Measurements from ENCODE around the gene PPP1R14D.

Gene PPP1R14D

DNA sequence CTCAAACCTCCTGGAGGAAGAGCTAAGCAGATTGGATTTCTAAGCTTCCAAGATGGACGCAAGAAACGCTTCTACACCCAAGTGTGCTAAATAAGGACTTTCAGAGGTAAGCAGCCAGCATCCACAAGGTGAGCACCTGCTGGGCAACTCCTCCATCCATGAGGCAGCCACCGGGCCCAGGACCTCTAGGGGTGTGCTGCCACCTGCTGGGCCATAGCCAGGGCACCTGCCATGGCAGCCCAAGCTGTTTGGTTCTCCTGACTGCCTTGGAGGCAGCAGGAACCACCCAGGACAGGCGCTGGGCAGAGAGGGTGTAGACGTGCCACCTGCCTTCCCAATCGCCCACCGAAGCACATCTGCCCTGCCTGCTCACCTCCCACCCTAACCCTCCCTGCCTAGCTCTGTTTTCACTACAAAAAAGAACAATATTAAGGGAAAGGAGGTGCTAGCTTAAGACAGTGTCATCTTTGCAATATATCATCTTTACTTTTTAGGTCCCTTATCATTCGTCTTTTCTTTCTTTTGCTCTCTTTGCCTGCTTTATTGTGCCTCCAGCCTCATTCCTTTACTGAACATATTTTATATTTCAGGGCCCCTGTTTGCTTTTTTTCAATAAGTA is 45.8 kb downstream of the PPP1R14D start:
- peak; percentile 61 to 75 (median 72) for DNase-seq

- DNase-seq, result peak in 1 of 5 donors; percentile 56
Observed at GRCh38 chr15:40776537-40777141, 51.9 kb downstream of the PPP1R14D start.

DNA sequence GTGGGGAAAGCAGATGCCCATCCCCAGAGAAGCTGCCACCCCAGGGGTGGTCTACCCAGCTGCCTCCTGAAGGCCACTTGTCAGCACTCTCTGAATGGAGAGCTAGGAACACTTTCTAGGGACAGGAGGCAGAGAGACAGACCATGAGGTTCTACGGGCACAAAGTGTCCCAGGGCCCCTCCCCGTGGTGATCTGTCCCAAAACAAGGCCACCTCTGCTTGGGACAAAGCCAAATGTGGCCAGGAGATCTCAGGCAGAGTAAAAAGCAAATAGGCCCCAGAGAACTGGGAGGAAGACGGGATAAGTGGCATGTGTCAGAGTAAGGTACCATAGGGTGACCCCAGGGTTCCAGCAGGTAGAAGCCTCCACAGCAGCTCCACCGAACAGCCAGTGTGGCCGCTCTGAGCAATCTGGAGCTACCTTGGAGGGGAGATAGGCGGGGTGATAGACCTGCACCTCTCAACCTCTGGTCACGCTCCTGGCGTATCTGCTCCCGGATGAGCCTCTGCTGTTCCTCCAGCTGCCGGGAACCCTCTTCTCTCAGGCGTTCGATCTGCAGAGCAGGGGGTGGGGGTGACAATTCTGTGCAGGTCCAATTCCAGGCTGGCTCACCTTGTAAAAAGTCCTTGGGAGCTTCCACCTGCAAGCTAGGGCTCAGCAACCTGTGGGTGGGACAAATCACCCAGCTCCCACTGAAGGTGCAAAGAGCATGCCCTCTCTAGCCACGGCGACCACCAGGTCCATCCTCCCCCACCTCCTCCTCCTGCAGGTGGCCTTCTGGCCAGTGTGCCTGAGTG is 52.6 kb downstream of the PPP1R14D start:
- no peak for DNase-seq

- no peak for DNase-seq
Observed at GRCh38 chr15:40775007-40775406, 53.5 kb downstream of the PPP1R14D start.

- no peak for DNase-seq
Observed at GRCh38 chr15:40773902-40774301, 54.6 kb downstream of the PPP1R14D start.

- DNase-seq, result no peak
Observed at GRCh38 chr15:40773496-40773895, 55.0 kb downstream of the PPP1R14D start.

GRCh38 chr15:40772014-40772413 is 56.5 kb downstream of the PPP1R14D start:
- DNase-seq, result no peak

DNA sequence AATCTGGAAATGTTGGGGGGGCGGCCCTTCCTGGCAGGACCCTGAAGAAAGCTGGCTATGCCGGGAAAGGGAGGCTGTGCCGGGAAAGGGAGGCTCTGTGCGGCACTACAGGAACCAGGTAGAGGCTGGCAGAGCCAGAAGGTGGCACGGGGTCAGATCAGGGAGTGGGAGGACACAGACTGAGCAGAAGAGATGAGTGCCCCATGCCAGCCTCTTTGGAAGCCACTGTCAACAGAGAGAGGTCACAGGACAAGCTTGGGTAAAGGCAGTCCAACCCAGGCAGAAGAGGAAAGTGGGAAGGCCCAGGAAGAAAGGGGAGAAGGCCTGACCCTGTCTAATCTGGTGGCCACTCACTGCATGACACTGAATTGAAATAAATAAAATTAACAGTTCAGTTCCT is 57.3 kb downstream of the PPP1R14D start:
- no peak for DNase-seq

DNA sequence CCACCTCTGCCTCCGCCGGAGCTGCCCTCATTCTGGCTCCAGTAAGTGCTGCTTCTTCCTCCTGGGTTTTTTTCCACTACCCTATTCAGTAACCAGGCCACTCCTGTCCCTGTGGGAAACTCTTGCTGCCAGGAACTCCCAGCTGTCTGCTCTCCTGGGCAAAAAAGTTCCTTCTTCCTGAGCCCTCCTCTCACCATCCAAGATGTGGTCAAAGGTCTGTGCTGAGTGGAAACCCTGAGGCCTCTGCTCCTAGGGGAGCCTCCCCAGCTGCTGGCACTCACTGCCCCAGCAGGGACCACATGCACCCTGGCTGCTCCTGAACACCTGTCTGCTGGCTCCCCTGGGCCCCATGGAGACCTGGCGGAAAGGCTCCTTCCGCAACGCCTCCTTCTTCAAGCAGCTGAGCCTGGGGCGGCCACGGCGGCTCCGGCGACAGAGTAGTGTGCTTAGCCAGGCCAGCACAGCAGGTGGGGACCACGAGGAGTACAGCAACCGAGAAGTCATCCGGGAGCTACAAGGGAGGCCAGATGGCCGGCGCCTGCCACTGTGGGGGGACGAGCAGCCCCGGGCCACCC is 58.3 kb downstream of the PPP1R14D start:
- no peak for DNase-seq

DNA sequence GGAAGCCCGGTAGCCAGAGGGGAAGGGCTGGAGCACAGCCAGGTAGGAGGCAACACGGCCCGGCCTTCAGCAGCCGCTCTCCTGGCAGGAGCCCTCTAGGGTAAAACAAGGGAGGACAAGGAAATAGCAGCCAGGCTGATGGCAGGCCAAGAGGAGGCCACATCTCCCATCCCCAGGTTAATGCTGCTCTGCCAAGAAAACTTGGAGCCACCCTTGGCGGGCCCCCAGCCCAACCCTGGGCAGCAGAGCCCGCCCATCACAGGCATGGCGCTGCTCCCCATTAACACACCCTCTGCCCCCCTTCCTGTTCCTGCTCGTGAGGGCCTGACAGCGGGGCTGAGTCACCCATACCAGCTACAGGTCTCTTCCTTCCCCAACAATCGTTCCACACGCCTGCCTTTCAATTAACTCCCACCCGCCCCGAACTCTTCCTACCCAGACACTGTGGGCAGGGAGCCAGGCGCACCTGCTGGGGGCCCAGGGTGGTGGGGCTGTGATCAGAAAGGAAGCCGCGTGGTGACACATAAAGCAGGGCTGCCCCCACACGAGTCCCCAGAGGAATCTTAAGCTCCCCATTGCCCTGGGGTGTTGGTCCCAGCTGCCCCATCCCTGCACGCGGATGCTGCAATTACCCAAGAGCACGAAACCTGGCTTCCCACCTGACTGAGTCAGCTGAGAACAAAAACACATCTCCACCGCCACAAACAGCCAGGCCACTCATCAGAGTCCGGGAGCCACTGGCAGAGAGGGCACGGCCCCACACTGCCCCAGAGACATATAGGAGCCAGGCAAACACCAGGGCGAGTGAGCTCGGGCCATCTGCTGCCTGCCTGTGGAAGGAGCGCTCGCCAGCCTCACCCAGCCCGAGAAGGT is 59.0 kb downstream of the PPP1R14D start, which contains the start of gene C15orf62:
TSS of gene C15orf62 (plus strand) at position 707 of the 873 bp plus-strand sequence. CDS start 516 bp downstream, outside the sequence.
- DNase-seq, result peak in 2 of 5 donors; percentile 16 to 23

GRCh38 chr15:40768521-40769273 is 59.8 kb downstream of the PPP1R14D start:
- DNase-seq, result no peak

GRCh38 chr15:40767838-40768500 is 60.5 kb downstream of the PPP1R14D start:
- no peak for DNase-seq

DNA sequence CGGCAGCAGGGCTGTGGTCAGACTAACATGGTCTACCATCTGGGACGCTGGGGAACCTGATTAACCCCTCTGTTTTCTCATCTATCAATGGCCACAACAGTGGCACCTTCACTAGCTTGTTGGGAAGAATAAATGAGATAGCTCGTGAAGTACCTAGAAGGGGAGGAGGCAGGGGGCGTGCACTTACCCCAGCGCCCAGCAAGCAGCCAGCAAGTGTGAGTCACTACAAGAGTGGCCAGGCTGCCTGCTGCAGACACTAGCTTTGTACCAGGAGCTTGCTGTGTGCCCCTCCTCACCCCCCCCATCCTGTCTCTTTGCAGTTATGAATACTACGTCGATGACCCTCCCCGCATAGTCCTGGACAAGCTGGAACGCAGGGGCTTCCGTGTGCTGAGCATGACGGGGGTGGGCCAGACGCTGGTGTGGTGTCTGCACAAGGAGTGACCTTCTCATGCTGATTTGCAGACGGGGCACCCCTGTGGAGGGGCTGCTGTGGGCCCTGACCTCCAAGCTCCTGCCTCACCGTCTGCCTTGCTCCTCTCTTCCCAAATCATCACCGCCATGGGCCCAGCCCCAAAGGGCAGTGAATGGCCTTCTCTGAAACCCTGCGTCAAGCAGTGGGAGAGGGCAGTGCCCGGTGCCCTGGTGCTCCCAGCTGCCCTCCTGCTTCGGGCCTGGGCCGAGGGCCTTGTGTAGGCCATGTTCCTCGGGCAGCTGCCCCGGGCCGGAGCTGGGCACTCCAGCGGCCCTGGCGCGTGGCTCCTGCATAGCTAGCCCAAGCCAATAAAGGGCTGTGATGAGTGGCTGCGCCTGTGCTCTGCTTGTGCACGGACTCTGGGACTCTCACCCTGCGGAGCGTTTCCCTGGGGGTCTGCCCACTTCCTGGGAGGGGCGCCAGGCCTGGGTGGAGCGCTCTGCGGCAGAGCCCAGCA is 61.3 kb downstream of the PPP1R14D start:
- no peak for DNase-seq

- DNase-seq, result no peak
Observed at GRCh38 chr15:40766194-40766815, 62.2 kb downstream of the PPP1R14D start.
